UCSD-AML1 (cell line): ENCODE data around the gene SLC2A13.

Experiments
- DNase-seq: peaks from one replicate; lab custom pipeline; 2025; ENCODE audit not compliant: unreplicated experiment; lab: John Stamatoyannopoulos, UW

The SLC2A13 gene

GRCh38 chr12:40002178-40003169, 103.4 kb downstream of the SLC2A13 start:
- DNase-seq, result no peak

- no peak for DNase-seq
Observed at GRCh38 chr12:40001406-40001805, 104.5 kb downstream of the SLC2A13 start.

- no peak for DNase-seq
Observed at GRCh38 chr12:40000884-40001283, 105.0 kb downstream of the SLC2A13 start.

GRCh38 chr12:39993268-39993667, 112.6 kb downstream of the SLC2A13 start:
- no peak for DNase-seq

- peak; percentile 23 for DNase-seq
Observed at GRCh38 chr12:39990122-39991101, 115.5 kb downstream of the SLC2A13 start.

GRCh38 chr12:39989501-39989900, 116.4 kb downstream of the SLC2A13 start:
- no peak for DNase-seq

GRCh38 chr12:39988574-39988973, 117.3 kb downstream of the SLC2A13 start:
- DNase-seq, result no peak

GRCh38 chr12:39986674-39987073, 119.2 kb downstream of the SLC2A13 start:
- no peak for DNase-seq

GRCh38 chr12:39984670-39985069, 121.2 kb downstream of the SLC2A13 start:
- no peak for DNase-seq

GRCh38 chr12:39975374-39975918, 130.4 kb downstream of the SLC2A13 start:
- no peak for DNase-seq

- no peak for DNase-seq
Observed at GRCh38 chr12:39972119-39972518, 133.8 kb downstream of the SLC2A13 start.

- no peak for DNase-seq
Observed at GRCh38 chr12:39971348-39971747, 134.5 kb downstream of the SLC2A13 start.

- DNase-seq, result no peak
Observed at GRCh38 chr12:39966721-39967120, 139.2 kb downstream of the SLC2A13 start.

GRCh38 chr12:39966256-39966655, 139.6 kb downstream of the SLC2A13 start:
- no peak for DNase-seq

- DNase-seq, result no peak
Observed at GRCh38 chr12:39959467-39959866, 146.4 kb downstream of the SLC2A13 start.

- DNase-seq, result no peak
Observed at GRCh38 chr12:39959031-39959430, 146.8 kb downstream of the SLC2A13 start.

- no peak for DNase-seq
Observed at GRCh38 chr12:39958377-39958776, 147.5 kb downstream of the SLC2A13 start.

- no peak for DNase-seq
Observed at GRCh38 chr12:39956725-39957124, 149.2 kb downstream of the SLC2A13 start.

GRCh38 chr12:39946361-39947280, 159.3 kb downstream of the SLC2A13 start:
- DNase-seq, result no peak

- DNase-seq, result no peak
Observed at GRCh38 chr12:39937119-39937518, 168.8 kb downstream of the SLC2A13 start.
